Stimulated activated CD8-positive, alpha-beta memory T cell treated with anti-CD3 and anti-CD28 coated beads, Interleukin-12 subunit alpha, Interleukin-12 subunit beta, amount 100 ng/mL, for 24 hours (primary cell): ENCODE measurements around the gene MALAT1.

Source experiments
- DNase-seq: peaks from one replicate; pipeline ENCODE4 v3.0.0-alpha.2; 2020; ENCODE audit errors: extremely low read depth

The MALAT1 gene

DNA sequence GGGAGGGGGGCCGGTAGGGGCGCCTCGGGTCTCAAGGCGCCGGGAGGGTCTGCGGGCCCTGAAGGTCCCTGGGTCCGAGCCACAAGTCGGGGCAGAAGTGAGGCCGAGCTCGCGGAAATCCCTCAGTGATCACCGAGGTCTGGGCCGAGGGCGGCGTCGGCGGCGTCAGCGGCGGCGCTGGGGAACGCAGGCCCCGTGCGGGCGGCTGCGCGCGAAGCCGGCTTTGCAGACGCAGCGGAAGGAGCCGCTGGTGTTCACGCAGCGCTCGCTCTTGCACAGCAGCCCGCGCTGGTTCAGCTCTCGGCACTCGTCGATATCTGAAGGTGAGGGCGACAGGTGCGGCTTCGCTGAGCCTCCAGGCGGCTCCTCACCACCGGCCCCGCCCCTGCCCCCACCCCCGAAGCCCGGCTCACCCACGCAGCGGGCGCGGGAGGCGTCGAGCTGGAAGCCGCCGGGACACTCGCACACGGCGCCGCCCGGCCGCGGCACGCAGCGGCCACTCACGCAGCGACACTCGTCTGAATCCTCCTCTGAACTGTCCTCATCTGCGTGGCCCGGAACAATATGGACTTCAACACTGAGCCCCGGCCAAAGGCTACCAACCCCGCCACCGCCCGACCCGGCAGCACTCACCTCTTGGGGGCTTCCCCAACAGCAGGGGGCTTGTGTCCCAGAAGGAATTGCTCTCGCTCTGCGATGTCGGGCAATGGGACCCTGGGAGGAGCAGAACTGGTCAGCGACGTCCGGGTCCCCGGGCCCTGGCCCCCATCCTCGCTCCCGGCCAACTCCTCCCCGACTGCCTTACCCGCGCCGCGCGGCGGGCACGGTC is 40.3 kb downstream of the MALAT1 start:
- no peak for DNase-seq

- DNase-seq: no peak
Observed at GRCh38 chr11:65539744-65540289, 41.0 kb downstream of the MALAT1 start.

GRCh38 chr11:65540290-65541092 is 41.6 kb downstream of the MALAT1 start:
- peak; percentile 73 for DNase-seq

DNA sequence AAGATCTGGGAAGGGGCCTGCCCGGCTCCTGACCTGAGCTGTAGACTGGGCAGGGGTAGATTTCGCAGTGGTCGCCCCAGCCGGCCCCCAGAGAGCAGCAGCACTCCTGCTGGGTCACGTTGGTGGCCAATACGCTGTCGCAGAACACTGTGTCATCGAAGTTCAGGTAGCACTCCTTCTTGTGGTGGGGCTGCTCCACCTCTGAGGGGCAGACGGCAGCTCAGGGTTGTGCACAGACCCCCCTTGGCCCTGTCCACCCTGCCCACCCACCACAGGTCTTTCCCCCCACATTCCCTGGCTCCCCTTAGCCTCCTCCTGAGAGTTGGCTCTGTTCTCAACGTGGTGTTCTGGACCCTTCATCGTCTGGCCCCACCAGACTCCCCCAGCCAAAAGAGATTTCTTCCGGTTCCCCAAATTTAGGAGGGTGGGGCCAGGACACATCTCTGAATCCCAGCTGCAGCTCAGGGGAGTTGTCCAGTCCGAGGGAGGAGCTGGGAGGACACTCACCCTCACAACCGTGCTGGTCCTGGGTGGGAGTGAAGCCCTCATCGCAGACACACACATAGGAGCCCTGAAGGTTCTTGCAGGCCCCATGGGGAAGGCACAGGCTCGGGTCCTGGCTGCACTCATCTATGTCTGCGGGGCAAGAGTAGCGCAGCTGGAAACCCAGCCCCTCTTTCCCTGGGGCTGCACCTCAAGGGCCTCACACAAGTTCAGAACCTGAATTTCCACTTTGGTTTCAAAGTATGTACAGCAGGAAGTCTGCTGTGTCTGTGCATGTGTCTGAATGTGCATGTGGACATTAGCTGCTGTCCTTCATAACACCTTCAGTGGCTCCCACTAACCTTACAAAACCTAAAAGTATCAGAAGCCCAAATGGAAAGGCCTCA is 42.5 kb downstream of the MALAT1 start:
- DNase-seq: no peak

DNA sequence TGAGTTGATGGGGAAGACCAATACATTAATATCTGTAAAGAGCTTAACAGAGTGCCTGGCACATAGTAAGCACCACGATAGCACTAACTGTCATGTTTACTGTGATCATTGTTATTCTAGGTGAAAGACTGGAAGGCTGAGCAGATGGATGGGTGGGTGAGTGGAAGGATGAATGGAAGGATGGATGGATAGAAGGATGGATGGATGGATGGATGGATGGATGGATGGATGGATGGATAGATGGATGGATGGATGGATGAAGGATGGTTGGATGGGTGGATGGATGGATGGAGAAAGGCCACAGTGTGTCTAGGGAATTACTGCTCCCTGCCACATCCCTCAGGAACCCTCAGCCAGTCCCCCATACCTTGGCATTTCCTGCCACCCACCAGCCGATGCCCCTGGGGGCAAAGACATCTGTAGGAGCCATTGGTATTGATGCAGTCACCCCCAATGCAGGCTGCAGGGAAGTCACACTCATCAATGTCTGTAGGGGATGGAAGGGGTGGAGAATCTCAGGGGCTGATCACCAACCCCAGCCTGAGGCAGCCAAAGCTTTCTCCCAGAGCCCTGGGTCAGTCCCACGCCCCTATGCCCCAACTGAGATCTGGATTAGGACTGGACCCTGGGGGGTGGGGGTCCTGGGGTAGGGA is 44.0 kb downstream of the MALAT1 start:
- DNase-seq: no peak

DNA sequence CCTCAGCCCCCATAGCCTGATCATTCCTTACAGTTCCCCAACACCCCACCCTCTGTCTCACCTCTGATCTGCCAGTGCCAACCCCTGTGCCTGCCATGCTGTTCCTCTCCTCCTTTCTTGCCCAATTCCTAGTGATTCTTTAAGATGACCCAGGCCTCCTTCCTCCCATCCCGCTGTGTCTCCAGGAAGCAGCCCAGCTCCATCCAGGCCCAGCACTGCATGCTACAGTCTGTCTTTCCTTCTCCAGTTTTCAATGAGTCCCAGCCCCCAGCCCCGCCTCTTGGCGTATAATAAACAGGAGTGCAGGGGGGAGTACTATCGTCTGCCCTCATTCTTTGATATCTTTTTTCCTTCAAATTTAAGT is 47.0 kb downstream of the MALAT1 start:
- DNase-seq: no peak

DNA sequence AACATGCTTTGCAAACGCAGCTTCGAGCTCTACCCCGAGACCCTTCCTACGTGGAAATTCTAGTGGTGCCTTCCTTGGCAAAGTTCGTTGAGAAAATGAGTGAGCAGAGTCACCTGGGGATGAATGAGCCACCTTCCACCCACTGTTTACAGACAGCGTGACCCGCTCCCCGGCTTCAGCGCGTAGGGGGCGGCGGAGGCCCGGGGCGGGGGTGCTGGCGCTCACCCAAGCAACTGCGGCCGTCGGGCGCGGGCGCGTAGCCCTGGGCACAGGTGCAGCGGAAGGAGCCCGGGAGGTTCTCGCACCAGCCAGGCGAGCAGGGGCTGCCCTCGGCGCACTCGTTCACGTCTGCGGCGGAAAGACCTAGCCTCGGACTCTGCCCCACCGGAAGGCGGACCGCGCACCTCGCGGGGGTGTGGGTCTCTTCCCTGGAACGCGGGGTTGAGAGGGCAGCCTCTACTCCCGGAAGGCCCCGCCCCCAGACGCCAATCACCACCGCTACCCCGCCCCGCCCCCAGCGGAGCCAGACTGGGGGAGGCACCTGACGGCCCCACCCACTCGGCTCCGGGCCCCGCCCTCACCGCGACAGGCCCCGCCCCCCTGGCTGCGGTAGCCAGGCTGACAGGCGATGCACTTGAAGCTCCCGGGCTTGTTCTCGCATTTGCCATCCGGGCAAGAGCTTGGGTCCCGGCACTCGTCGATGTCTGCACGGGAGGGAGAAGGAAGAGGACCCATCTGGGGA is 47.5 kb downstream of the MALAT1 start:
- DNase-seq: peak; percentile 94

DNA sequence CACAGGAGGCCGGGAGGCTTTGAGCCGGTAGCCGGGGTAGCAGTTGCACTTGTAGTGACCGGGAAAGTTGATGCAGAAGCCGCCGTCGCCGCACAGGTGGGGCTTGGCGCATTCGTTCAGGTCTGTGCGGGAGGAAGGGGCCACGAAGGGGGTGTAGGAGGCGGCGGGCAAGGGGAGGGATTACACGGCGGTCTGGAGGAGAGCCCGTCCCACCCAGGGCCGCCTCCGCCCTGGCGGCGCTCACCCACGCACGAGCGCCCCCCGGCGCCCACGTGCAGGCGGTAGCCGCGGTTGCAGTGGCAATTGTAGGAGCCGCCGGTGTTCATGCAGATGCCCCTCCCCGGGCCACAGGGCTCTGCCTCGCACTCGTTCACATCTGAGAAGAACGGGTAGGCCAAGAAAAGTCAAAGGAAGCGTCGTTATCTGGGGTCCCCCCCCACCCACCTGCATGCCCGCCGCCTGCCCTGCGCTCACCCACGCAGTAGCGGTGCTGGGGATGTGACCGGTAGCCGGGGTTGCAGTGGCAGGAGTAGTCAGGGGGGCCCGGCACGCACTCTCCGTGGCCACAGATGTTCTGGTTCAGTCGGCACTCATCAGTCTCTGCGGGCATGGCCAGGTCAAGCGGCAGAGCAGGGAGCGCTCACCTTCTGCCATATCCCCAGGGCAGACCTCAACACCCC is 48.7 kb downstream of the MALAT1 start:
- no peak for DNase-seq

- no peak for DNase-seq
Observed at GRCh38 chr11:65548395-65548794, 49.5 kb downstream of the MALAT1 start.

DNA sequence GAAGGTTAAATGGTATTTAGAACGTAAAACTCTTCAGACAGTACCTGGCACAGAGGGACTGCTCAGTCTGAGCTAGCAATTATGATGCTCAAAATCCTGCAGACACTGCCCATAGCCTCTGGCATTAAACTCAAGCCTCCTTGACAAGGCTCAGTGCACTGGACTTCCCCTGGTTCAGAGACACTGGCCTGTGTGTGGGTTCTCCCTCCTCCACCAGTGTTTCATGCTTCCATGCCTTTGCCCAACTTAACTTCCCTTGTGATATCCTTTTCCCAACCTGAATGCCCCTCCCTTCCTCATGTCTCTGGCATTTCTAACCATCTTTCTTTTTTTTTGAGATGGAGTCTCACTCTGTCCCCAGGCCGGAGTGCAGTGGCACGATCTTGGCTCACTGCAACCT is 50.3 kb downstream of the MALAT1 start:
- no peak for DNase-seq

GRCh38 chr11:65551572-65552387 is 52.9 kb downstream of the MALAT1 start:
- DNase-seq: no peak

- DNase-seq: no peak
Observed at GRCh38 chr11:65552388-65552951, 53.6 kb downstream of the MALAT1 start.

DNA sequence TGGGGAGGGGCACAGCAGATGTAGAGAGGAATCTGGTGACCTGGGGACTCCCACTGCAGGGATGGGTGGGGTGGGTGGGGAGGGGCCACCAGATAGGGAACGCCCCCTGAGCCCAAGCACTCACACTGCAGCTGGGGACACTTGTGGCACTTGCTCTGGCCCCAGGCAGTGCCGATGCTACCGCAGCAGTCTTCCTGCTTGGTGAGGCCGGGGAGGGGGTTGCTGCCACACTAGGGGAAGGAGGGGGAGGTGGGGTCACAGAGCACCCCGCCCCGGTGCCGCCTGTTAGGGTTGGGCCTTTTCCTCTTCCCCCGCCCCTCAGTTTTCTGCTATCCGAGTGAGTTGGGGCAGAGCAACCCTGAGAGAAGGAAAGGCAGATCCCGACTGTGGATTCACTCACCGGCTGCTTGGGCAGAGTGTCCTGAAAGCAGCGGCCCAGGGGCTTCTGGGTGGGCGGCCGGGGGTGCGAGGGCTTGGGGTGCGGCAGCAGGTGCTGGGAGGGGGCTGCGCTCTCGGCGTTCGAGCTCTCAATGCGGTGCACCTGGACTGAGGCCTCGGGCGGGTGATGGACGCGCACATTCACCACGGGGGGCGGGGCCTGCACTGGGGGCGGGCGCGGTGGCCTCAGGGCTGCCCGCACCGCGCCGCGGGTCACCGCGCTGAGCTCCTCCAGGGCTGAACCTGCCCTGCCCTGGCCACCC is 54.6 kb downstream of the MALAT1 start:
- DNase-seq: no peak

DNA sequence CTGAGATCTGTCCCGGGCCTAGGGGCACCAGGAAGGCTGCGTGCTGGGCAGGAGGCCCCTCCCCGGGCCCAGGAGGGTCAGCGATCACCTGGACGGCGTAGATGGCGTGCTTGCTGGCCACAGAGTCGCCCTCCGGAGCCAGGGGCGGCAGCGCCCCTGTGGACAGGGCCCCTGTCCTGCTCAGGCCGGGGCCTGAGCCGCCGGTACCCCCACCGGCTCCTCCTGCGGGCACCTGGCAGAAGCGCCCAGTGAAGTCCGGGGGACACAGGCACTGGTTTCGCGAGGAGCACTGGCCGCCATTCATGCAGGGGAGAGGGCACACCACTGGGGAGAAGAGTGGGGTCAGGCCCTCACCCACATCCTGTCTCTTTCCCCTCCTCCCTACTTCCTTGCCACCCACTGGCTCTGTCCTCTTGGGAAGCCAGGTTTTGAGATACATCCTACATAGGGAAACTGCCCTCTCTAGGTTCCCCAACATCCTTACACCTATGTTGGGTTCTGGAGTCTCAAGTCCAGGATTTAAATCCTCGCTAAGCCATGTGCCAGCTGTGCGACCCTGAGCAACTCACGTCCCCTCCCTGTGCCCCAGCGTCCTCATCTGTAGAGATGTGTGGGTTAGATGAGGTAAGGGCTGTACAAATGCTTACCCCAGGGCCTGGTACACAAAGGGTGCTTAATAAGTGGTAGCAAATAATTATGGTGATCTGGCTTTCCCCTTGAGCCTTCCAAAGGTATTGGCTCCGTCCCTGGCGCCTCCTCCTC is 55.4 kb downstream of the MALAT1 start:
- DNase-seq: no peak

DNA sequence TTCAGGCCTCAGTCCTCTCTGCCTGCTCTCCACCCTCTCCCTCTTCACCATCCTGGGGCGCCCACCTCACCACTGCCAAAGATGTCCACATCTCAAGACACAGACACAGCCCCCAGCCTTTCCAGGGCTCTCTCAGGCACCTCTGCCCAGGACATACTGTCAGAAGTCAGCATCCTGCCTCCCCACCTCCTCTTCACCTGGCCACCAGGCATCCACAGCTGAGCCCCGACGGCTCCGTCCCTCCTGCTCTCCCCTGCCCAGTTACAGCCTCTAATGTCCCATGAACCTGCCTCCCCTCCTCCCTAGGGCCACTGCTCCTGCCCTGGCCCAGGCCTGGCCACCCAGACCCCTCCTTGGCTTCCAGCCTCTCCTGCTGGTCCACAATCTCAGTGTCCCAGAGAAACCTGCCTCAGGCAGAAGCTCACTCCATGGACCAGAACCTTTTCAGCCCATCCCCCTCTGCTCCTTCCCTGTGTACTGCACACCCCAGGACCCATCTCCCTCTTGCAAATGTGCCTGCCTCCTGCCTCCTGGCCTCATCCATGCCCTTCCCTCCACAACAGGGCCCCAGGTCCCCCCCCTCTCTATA is 56.1 kb downstream of the MALAT1 start:
- no peak for DNase-seq

GRCh38 chr11:65555693-65556231 is 56.9 kb downstream of the MALAT1 start:
- DNase-seq: no peak
